HepG2 (cell line): ENCODE results near the gene RGL3. TPM values are rescaled to one million over a fixed set of nuclear protein-coding genes. Genes with fewer than 3 reads are reported as not detected.

Source experiments
- ADNP ChIP-seq: sonication (generic); formaldehyde crosslinking; IDR thresholded peaks from 2 replicates; pipeline ENCODE4 v1.4.0; 2020; ENCODE audit warnings: missing genetic modification reagents
- CHCHD3 ChIP-seq: sonication (generic); formaldehyde crosslinking; IDR thresholded peaks from 2 replicates; pipeline ENCODE4 v1.8.0; 2022; ENCODE audit warnings: mild to moderate bottlenecking, missing genetic modification reagents, moderate library complexity
- CSRNP2 ChIP-seq: sonication (generic); formaldehyde crosslinking; conservative IDR thresholded peaks from 2 replicates; pipeline ENCODE4 v1.8.0; 2022; ENCODE audit warnings: low read depth, missing genetic modification reagents
- DMAP1 ChIP-seq: IDR thresholded peaks from 2 replicates; pipeline ENCODE4 v1.6.1; 2016
- FOSL2 ChIP-seq: sonication (generic); formaldehyde crosslinking; IDR thresholded peaks from 2 replicates; pipeline ENCODE4 v1.4.0; 2020; ENCODE audit warnings: missing genetic modification reagents
- GATAD1 ChIP-seq: IDR thresholded peaks from 2 replicates; pipeline ENCODE4 v1.6.1; 2016; ENCODE audit warnings: missing genetic modification reagents, missing compliant biosample characterization
- IKZF4 ChIP-seq: sonication (generic); formaldehyde crosslinking; IDR thresholded peaks from 2 replicates; pipeline ENCODE4 v1.5.1; 2020; ENCODE audit warnings: borderline replicate concordance, mild to moderate bottlenecking, low read depth, missing genetic modification reagents; ENCODE audit errors: not compliant biosample characterization
- MED8 ChIP-seq: sonication (generic); formaldehyde crosslinking; IDR thresholded peaks from 2 replicates; pipeline ENCODE4 v1.8.1; 2023; ENCODE audit warnings: mild to moderate bottlenecking, missing genetic modification reagents; ENCODE audit not compliant: insufficient replicate concordance
- PCBP1 ChIP-seq: fragments of 200-400 bp; formaldehyde crosslinking; IDR thresholded peaks from 2 replicates; pipeline ENCODE4 v1.6.1; 2017; ENCODE audit warnings: mild to moderate bottlenecking, low read depth, low read length, borderline replicate concordance
- POLR2AphosphoS2 ChIP-seq: IDR thresholded peaks from 2 replicates; pipeline ENCODE4 v1.6.1; 2011; ENCODE audit warnings: low read depth, low read length, improper control_type of control experiment
- RFX5 ChIP-seq: IDR thresholded peaks from 2 replicates; pipeline ENCODE4 v1.6.1; 2011; ENCODE audit warnings: low read depth, low read length, improper control_type of control experiment
- ZNF224 ChIP-seq: sonication (generic); formaldehyde crosslinking; IDR thresholded peaks from 2 replicates; pipeline ENCODE4 v1.5.0; 2020; ENCODE audit warnings: mild to moderate bottlenecking, missing genetic modification reagents
- ZNF343 ChIP-seq: sonication (generic); formaldehyde crosslinking; IDR thresholded peaks from 2 replicates; pipeline ENCODE4 v1.4.0; 2020; ENCODE audit warnings: mild to moderate bottlenecking, missing genetic modification reagents
- ZNF879 ChIP-seq: sonication (generic); formaldehyde crosslinking; IDR thresholded peaks from 2 replicates; pipeline ENCODE4 v1.8.1; 2023; ENCODE audit warnings: missing genetic modification reagents
- ZSCAN5A ChIP-seq: sonication (generic); formaldehyde crosslinking; IDR thresholded peaks from 2 replicates; pipeline ENCODE4 v1.8.0; 2022; ENCODE audit warnings: mild to moderate bottlenecking, missing genetic modification reagents, borderline replicate concordance
- polyA plus RNA-seq, 8 experiments: library from polyadenylated mRNA; depleted of rRNA in 3 of 8; stranded (reverse) in 7 of 8; unstranded in 1 of 8; fragments of >200 nt; fragmentation: Illumina TruSeq in 4 of 8; extraction: Trizol in 4 of 8; gene quantifications; 2 replicates each; pipeline versions ENCODE4 v1.2.1 to v1.2.3, GENCODE V29; 2011 to 2016; ENCODE audit warnings: low read depth in 4 of 8, missing spikeins in 1 of 8, mixed read lengths in 1 of 8; ENCODE audit not compliant: insufficient read depth in 1 of 8
- total RNA-seq, 5 experiments: library from RNA; depleted of rRNA; stranded (reverse); fragments of >200 nt; fragmentation: Illumina TruSeq; extraction: Trizol; gene quantifications; 2 replicates each; pipeline ENCODE4 v1.2.3, GENCODE V29; 2016; ENCODE audit warnings: low read depth in 1 of 5

Gene RGL3
- total and polyA plus RNA-seq, 2 of the 13 experiments (the other 11 are each of a cell fraction or from before 2014, with no cell fraction given): 4.2 to 7.6 TPM

GRCh38 chr19:11346104-11346940 is 72.8 kb downstream of the RGL3 start, which contains the start of the genes CCDC159 and TMEM205 (continued):
- no peak for TF ChIP-seq ZSCAN5A (CRISPR knock-in tag)
- TF ChIP-seq ZNF343 (CRISPR knock-in tag): no peak
- peak; percentile 25; the same call in 1 of the 2 replicates for TF ChIP-seq ZNF224
- peak; percentile 43; the same call in 1 of the 2 replicates for TF ChIP-seq DMAP1 (CRISPR knock-in tag)
- TF ChIP-seq PCBP1: 0 out of 2 replicates have a peak, but pooled peaks have one; percentile 51
- no peak for TF ChIP-seq ADNP (CRISPR knock-in tag)
- TF ChIP-seq ZNF879 (CRISPR knock-in tag): no peak
- TF ChIP-seq CHCHD3 (CRISPR knock-in tag): no peak
- peak; percentile 62 for TF ChIP-seq GATAD1 (CRISPR knock-in tag)
- TF ChIP-seq FOSL2 (CRISPR knock-in tag): peak; percentile 91
- TF ChIP-seq IKZF4 (CRISPR knock-in tag): no peak
- no peak for TF ChIP-seq CSRNP2 (CRISPR knock-in tag)
- TF ChIP-seq MED8 (CRISPR knock-in tag): no peak
- TF ChIP-seq POLR2AphosphoS2: no peak
- TF ChIP-seq RFX5: no peak; the same call in 1 of the 2 replicates
